CD1c-positive myeloid dendritic cell (primary cell): ENCODE measurements around the gene MYRIP.
"Not testable (repeated sequence)": the region's sequence is repeated elsewhere in the genome, so short reads cannot be mapped to it uniquely, and the experiment has no call there.

Source experiments
- DNase-seq: peaks from one replicate; pipeline ENCODE4 v3.0.0-alpha.2; 2016; ENCODE audit errors: extremely low spot score

Gene MYRIP

DNA sequence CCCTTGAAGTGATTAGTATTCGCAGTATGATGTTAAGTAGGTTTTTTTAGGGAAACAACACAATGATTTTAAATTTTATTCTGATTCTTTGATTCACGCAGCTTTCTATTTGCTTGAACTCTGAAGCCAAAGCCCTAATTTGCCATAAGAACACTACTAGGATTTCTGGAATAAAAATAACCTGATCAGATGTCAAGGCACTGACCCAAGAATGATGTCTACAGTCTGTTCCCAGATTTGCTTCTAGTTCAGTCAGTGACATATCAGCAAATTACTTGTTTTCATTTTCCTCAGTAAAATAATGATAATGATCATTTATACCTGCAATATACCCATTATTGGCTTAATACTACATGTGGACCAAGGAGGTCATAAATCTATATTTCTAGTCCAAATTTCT lies 320.6 kb downstream of the MYRIP start:
- no peak for DNase-seq

DNA sequence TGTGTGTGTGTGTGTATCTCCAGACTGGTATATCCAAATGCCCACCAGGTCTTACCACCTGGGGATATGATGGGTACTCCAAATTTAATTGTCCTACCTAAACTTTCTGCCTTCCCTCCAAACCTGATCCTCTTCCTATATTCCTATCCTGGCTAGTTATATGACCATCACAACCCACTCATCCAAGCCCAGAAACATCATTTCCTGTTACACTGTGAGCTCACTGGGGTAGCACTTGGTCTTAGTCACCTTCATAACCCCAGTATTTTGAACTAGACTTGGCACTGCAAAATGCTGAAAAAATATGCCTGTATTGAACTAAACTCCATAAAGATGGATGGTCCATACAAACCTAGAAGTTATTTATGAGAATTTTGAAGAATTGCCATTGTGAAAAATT lies 321.3 kb downstream of the MYRIP start:
- no peak for DNase-seq

- DNase-seq = not testable (repeated sequence)
These were observed 324.6 kb downstream of the MYRIP start for GRCh38 chr3:40133886-40134575.

- DNase-seq = no peak
These were observed 328.3 kb downstream of the MYRIP start for GRCh38 chr3:40137591-40138295.

- DNase-seq = no peak
These were observed 334.1 kb downstream of the MYRIP start for GRCh38 chr3:40143283-40144090.

DNA sequence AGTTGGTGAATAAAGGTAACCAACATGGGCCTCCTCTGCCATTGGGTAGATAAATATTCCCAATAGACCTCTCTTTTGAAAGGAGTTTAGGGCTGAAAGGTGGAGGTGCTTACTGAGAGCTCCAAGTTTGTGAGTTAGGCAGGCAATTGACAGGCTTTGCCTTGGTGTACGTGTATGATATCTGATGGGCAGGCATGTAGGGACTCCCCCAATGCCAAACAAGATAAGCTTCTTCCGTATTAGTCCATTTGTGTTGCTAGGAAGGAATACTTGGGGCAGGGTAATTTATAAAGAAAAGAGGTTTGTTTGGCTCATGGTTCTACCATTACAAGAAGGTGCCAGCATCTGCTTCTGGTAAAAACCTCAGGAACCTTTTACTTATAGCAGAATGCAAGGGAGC lies 339.4 kb downstream of the MYRIP start:
- no peak for DNase-seq

DNA sequence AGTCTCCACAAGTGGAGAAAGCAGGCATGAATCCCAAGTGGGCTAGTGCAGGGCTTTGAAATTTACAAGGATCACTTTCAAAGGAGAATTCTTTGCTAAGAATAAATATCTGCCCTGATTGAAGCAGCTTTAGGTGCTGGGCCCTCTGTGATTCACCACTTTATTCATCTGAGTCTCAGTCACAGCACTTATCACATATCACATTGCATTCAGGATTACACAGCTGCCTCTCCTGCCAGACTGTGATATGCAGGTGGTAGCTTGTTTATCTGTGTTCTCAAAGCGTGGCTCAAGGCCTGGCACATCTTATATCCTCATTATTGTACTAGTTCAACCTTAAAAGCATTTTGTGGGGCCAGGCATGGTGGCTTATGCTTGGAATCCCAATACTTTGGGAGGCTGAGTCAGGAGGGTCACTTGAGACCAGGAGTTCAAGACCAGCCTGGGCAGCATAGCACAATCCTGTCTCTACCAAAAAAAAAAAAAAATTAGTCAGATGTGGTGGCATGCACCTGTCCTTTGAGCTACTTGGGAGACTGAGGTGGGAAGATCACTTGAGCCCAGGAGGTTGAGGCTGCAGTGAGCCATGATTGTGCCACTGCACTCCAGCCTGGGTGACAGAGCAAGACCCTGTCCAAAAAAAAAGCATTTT lies 343.2 kb downstream of the MYRIP start:
- DNase-seq = no peak

DNA sequence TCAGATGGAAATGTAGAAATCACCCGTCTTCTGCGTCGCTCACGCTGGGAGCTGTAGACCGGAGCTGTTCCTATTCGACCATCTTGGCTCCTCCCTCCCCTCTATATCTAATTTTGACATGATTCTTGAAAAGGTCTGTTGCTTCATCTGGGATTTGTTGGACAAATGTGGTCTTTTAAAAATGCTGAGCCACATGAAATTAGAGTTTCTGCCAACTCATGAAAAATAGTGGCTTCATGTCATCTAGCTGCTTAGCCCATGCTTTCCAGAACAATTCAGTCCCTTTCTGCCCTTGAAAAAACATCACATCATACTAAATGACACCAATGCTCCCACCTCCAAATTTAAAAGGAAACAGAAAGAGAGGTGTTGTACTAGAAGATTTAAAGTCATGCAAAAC lies 351.5 kb downstream of the MYRIP start:
- DNase-seq = no peak

- no peak for DNase-seq
These were observed 353.2 kb downstream of the MYRIP start for GRCh38 chr3:40162616-40163015.

DNA sequence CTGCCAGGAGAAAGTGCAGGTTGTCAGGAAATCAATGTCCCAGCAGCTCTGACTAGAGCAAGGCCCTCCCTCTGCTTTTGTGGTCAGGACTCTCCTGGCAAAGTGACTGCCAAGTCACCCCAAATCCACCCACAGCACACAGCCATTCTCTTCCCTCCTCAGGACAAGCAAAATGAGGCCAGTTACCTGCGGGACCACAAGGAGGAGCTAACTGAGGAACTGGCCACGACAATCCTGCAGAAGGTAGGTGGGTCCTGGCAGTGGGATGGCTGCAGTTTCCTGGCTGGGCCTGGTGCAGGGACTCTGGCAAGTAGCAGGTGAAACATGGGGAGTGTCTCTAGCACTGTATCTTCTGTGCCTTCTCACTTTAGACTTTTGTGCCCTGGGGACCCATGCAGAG lies 357.6 kb downstream of the MYRIP start:
- no peak for DNase-seq

- no peak for DNase-seq
These were observed 358.5 kb downstream of the MYRIP start for GRCh38 chr3:40167958-40168357.

DNA sequence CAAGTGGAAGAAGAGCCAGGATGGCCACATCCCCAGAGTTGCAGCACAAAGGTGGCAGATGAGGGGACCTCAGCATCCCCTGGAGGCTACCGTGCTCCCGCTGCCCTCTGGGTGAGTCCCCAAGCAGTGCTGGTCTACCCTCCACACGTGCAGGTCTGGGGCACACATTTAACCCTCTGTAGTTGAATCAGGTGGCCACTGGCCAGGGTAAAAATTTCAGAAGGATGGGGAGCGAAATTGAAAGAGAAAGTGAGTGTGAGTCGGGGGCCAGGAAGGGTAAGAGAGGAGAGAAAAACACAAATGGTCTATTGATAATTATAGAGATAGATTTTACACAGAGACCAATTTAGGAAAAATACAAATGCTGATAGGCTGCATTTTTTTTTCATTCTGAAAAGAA lies 360.6 kb downstream of the MYRIP start:
- DNase-seq = no peak

DNA sequence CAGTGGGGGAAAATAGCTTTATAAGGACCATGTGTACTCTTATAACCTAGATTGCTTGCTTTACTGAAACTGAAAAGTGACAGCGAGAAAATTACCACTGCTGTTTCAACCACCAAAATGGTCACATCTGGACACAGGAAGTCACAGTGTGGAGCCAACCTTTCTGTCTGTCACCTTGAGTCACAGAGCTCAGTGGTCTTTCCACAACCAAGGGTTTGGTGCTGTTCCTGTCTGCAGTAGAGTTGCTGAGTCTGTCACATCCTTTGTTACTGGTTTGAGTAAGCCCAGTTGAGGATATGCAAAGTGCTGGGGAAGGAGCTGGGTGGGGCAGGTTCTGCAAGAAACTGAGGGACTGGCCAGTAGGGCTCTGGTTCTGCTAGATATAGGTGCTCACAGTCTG lies 361.0 kb downstream of the MYRIP start:
- DNase-seq = no peak

DNA sequence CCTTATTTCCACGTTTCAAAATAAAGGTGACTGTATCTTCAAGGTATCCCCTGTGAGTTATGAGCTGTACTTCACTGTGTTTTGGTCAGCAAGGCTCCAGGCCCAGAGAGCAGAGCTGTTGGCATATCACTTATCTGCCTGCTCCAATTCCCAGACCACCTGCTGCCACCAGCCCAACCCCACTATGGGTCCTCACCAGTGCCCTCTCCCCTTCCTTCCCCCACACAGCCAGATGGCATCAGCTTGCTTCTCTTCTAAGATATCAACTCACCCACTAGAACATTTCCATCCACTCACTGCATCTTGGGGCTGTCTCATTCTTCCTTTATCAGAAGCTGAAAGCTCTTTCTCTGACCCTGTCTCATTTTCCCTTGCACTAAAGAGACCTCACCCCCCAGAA lies 363.2 kb downstream of the MYRIP start:
- no peak for DNase-seq

- DNase-seq = no peak
These were observed 363.9 kb downstream of the MYRIP start for GRCh38 chr3:40173227-40173721.

DNA sequence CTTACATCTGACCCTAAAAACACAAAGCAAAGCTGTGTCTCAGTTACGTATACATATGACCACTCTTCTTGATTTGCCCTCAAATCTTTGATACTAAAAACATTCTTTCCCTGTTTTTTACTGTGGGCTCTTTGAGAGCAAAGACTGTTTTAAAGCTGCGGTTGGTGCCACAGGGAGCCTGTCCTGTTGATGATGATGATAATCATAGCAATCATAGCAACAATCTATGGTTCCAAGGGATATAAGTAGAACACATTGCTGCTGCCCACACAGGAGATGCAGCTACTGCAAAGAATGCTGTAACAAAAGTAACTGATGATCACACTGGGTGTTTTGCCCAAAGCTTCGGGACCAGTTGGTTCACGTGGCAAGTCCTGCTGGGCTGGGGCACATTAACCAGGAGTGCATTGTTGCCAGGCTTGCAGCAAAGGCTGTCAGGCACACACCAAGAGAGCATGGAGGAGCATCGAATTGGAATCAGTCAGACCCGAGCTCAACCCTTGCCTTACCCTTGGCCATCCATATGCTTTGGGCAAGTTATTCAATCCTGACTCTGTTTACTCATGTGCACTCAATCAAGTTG lies 368.7 kb downstream of the MYRIP start:
- DNase-seq = no peak

DNA sequence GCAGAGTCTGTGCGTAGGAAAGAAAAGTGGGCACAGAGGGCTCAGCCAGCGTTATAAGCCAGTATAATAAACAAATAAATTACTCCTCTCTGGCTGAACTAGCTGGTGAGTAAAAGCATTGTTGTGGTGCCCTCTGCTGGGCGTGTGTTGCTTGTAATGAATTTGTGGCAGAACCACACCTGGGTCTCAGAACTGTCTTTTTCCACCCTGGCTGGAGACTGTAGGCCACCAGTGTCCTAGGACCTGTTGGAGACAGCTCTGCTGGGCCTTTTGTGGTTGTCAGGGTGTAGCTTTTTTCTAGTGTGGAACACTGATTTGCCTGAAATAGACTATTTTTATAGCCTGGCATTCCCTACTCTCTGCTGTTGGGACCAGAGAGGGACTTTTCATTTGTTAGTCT lies 369.6 kb downstream of the MYRIP start:
- peak; percentile 35 for DNase-seq

- no peak for DNase-seq
These were observed 371.8 kb downstream of the MYRIP start for GRCh38 chr3:40181182-40181581.

DNA sequence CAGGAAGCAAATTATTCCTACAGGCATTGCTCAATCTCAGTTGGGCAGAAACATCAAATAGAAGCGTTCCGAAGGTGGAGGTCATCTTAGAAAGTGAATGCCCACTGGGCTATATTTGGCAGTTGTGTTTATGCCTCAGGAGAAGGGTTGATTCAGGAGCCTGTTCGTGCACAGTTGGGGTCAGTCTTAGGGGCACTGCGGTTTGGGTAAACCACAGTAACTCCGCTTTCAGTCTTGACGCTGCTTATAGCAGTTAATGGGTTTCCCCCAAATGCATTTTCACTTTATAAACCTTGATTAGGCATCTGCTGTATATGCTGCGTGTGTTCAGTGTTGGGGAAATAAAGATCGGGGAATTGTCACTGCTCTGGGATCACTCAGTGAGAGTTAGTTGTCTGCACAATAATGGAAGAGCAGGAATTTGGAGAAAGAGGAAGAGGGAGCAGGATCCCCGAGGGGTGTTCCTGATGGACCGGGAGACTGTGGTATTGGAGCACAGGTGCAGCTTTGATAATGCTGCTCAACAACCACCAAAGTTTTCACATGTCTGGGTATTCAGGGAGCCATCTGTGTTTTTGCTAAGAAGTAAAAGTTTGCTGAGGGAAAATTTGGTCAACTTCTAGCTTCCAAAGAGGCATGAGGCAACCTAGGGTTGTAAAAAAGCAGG lies 375.8 kb downstream of the MYRIP start:
- no peak for DNase-seq

DNA sequence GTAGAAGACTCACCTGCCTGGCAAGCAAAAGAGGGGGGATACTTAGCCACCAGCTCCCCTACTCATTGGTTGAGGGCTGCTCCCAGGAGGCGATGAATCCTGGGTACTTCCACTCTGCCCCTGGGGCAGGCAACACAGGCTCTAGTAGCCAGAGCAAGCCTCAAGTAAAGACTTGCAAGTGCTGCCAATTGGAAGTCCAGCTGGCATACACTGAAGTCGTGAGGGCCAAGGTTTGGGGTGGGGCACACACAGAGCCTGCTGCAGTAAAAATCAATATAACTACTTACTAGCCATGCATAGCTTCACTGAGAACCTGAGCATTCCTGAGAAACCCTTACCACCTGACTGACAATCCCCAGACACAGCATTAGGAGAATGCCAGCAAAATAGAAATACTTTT lies 377.1 kb downstream of the MYRIP start:
- DNase-seq = no peak

GRCh38 chr3:40187945-40188344 lies 378.5 kb downstream of the MYRIP start:
- no peak for DNase-seq
